GM19351 (cell line): ENCODE measurements around the gene RYR3.
"Not testable (repeated sequence)": the region's sequence is repeated elsewhere in the genome, so short reads cannot be mapped to it uniquely, and the experiment has no call there.

Experiments used
- ATAC-seq: cut with Tn5 transposase; IDR thresholded peaks from one replicate; pipeline ENCODE4 v1.9.1; 2021; ENCODE audit warnings: mild to moderate bottlenecking, moderate library complexity; ENCODE audit not compliant: unreplicated experiment

Gene RYR3

DNA sequence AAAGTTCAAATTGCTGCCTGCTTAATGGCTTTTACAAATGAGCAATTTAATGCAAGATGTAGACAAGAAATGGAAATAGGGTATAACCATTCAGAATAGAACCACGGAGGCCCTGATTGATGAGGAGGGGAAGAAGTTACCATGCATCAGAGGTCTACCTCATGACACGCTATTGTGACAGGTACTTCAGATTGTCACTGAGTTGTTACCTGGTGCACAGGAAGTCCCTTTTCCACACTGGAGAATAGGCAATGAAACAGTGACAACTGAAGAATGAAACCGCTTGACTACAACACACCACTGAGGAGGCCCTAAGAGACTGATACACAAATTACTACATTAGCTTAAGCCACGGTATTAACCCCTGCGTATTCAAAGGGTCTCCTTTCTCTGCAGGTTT is 251.2 kb downstream of the RYR3 start:
- no peak for ATAC-seq

DNA sequence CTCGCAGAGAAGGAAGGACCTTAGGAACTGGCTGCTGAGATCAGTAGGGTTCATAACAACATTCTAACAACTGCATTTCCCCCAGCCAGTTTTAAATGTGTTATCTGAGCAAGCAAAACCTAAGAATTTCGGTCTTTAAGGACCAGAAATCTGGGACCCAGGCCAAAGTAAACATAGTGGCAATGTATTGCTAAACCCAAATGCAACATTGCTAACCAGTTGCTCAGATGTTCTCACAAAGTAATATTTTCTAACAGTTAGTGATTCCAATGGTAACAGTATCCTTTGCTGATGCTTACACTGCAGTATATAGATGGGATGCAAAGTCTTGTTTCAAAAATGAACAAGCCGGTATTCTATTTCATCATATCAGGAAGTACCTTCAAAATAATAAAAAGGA is 254.3 kb downstream of the RYR3 start:
- ATAC-seq: no peak

DNA sequence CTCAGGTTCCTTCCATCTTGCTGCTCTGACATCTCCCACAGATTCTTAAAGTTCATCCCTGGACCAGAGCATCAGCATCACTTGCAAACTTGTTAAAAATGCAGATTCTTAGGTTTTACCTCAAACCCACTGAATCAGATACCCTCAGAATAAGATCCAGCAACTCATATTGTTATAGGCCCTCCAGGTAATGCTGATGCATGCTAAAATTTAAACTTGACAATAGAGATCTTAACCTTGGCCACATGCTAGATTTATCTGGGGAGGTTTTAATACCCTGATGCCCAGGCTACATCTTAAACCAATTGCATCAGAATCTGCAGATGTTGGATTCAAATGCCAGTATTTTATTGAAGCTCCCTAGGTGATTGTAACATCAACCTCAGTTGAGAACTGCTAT is 256.9 kb downstream of the RYR3 start:
- no peak for ATAC-seq

DNA sequence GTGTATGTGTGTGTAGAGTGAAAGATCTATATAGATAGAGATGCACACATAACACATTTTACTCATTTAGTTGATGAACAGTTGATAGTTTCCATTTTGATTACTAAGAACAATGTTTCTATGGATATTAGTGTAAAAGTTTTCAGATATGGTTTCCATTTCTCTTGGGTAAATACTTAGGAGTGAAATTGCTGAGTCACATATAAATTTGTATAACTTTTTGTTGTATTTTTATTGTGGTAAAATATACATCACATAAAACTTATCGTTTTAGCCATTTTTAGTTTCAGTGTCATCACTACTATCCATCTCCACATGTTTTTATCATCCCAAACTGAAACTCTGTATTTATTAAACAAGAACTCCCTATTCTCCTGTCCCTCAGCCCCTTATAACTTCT is 258.3 kb downstream of the RYR3 start:
- no peak for ATAC-seq

DNA sequence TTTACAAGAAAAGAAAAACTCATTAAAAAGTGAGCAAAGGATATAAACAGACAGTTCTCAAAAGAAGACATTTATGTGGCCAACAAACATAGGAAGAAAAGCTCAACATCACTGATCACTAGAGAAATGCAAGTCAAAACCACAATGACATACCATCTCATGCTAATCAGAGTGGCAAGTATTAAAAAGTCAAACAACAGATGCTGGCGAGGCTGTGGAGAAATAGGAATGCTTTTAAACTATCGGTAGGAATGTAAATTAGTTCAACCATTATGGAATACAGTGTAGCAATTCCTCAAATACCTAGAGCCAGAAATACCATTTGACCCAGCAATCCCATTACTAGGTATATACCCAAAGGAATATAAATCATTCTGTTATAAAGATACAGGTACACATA is 267.1 kb downstream of the RYR3 start:
- ATAC-seq: not testable (repeated sequence)

DNA sequence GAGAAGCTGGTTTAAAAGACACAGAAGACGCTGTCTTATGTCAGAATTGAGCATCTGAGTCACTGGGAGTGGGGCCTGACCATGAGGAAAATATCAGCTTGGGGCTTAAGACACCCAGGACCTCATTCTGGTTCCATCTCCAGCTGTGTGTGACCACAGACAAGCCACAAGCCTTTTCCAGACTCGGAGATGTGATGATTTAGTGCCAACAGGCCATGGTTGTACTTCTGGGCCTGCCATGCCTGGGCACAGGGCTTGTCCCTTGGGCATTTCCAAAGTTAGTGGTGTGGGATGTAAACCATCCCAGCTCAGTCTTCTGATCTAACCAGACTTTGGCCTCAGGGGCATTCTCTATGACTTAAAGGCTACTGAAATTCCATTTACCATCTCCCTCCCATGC is 269.8 kb downstream of the RYR3 start:
- no peak for ATAC-seq

DNA sequence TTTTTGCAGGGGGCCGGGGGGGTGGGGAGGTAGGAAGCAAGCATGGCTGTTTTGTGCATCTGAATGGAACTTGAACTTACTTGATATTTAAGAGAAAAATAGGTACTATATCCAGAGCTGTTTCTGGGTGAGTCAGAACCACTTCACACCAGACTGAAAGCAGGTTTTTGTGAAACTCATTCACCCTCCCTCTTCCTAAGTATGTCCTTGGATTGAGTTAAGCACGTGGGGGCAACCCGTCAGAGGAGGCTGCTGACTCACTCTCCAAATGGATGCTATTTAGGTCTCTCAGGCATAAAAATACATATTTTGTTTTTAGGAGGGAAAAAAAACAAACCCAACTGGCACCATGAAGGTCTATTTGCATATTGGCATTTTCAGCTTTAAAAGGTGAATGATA is 270.3 kb downstream of the RYR3 start:
- no peak for ATAC-seq

DNA sequence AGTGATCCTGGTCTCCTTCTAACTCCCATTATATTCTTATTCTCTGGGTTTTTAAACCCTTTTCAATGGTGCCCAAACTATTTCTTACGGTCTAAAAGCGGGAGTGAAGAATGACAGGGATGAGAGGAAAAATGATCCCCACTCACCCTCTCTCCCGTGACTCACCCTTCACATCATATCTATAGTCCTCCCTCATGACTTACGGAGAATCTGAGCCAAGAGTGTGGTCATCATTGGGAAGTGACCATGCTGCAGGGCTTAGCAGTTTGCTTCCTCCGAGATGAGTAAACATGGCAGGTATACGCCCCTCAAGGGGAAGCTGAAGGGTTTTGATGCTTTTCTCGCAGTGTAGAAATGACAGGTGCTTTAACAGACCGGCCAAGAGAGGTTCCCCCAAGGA is 274.0 kb downstream of the RYR3 start:
- ATAC-seq: no peak

DNA sequence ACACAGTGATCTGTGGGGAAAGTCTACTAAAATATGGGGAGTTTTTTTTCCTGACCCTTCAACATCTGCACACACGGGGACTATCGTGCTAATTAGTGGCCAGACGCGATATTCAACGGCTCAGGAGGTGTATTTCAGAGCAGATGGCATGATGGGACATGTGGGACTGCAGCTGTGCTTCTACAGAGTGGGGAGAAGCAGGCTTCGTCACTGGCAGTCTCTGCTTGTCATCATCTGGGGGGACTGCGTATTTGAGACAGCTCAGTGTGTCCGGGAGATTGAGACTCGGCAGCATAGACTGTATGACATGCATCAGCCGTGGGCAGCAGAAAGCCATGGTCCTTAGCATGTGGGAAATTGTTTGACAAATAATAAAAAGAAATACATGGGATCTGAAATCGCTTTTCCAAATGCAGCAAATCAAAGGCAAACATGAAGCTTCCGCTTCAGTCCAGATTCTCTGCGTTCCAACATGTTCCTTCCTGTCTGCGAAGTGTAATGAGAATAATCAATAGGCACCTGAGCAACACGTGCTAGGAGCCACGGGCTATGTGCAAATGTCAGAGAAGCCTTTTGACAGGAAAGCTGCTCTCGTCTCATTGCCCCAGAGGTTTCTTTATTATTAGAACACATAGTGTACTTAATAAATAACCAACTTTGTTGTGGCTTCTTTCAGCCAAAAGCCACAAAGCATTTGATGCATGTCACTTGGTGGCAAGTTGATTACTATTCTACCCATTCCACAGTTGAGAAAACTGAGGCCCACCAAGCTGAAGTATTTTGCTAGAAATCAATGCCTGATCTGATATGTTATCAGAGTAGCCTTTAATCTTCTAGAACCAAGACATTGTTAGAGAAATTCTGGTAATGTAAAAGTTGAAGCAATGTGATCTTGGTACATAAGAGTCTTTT is 276.3 kb downstream of the RYR3 start:
- ATAC-seq: no peak

DNA sequence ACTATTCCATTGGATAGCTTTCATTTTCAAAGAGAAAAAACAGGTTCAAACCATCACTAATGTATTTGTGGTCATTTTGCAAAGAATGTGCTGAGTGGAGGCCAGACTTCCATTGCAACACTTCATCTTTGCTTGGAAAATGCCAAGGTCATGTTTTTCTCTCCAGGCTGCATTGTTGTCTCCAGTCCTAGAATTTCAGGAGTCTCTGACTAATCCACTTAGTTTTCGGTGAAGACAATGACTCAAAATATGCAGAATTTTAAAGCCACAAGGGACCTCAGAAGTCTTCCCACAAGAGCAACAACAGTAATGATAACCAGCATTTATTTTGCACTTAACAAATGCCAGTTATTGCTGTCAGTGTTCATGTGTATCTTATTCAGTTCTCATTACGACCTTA is 277.0 kb downstream of the RYR3 start:
- no peak for ATAC-seq

DNA sequence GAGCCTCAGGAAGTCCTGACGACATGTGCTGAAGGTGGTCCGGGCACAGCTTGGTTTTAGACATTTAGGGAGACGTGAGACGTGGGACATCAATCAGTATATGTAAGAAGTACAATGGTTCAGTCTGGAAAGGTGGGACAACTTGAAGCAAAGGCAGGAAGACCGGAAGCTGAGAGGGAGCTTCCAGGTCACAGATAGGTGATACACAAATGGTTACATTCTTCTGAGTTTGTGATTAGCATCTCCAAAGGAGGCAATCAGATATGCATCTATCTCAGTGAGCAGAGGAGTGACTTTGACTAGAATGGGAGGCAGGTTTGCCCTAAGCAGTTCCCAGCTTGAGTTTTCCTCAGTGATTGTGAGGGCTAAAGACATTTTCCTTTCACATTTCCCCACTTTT is 282.1 kb downstream of the RYR3 start:
- no peak for ATAC-seq

DNA sequence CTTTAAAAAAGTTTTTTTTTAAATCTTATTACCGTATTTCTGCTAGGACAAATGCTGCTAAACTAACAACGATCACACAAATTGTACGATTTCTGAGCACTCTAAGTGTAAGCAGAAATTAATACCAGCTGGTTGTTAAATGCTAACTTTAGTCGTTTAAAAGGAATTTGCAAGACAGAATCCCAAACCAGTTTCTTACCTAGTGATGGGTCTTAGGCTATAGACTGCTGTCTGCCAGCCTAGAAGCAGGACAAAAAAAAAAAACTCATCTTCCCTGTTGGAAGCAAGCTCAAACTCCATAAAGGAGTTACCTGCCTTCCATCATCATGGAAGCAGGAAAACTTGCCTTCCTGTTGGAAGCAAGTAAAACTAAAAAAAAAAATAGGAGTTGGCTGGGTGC is 287.6 kb downstream of the RYR3 start:
- ATAC-seq: not testable (repeated sequence)

DNA sequence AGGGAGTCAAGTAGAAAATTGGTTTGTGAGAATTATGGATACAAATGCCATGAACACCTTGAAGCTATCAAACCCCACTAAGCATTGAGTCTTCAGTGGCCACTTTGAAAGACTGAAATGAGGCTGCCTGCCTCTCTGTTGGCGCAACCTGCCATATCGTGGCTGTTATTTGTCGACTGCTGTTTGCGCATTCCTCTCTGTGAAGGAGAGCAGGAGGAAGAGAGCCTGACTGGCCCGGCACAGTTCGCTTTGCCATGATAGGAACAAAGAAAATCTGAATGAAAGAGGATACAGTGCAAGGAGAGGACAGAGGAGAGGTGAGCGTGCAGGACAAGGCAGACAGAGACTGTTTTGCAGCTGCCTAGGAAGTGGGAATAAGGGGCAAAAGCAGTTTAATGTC is 289.4 kb downstream of the RYR3 start:
- ATAC-seq: no peak

DNA sequence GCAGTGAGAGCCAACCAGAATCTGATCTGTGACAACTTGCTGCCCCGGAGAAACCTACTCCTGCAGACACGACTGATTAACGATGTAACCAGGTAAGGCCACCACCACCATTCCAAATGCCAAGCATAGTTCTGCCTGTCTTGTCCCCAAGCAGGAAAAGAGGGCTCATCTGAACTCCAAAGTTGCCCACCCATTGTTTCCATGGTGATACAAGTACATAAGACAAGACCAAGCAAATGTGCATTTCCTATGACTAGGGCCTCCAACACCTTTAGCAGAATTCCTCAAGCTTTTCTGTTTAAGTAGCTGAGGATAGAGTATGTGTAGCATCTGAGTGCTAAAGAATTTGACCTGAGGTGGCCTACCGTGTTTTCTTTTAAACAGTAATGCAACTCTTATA is 290.7 kb downstream of the RYR3 start:
- no peak for ATAC-seq

DNA sequence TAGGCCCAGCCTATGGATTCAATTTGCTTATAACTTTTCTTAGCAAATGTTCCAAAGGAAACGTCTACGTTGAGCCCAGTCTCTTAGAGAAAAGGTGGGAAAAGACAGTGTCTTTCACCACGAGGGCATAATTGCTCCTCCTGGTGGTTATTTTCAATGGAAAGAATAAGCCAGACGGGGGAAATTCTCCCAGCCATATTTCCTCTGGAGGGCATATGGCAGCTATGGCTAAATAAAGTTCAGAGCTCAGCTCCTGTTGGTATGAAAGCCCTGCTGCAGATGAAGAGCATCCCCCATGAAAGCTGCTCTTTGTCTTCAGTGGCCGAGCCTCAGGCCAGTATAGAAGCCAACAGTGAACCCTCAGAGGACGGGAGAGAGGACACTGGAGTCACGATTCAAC is 297.9 kb downstream of the RYR3 start:
- no peak for ATAC-seq

DNA sequence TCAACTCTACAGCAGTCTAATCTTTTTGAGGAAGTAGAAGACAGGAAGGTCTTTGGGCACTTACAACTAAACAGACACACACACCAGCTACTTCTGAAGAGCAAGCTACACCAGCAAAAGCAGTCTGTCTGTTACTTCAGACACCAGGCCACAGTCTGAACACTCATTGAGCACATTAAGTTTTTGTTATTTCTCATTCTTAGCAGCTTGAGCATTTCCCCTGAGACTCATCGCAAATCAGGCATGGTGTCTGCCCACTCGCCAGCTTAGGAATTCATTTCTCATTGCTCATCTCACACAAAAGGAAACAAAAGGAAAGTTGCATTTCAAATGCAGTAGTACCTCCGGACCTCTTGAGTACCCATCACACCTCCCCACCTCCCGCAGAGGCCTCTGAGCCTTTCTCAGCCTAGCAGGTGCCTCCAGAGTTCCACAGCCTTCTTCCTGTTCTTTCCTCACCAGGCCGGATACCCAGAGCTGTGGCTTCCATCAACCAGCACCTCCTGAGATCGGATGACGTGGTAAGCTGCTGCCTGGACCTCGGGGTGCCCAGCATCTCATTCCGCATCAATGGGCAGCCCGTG is 302.0 kb downstream of the RYR3 start:
- ATAC-seq: no peak

DNA sequence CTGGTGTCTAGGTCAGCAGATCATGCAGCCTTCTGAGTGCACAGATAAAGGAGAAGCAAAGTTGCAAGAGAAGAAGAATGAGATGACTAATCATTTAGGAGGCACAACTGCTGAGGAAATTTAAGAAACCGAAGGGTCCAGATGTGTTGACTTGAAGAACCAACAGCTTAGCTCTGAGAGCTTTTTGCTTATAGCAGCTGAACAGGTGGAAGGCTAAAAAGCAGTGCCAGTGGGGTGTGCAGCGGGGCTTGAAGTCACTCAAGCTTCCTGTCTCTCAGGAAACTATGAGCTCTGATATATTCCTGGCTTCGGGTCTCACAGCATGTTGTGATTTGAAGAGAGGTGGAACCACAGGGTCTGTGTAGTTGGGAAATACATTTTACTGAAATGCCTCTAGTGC is 305.7 kb downstream of the RYR3 start:
- ATAC-seq: no peak

DNA sequence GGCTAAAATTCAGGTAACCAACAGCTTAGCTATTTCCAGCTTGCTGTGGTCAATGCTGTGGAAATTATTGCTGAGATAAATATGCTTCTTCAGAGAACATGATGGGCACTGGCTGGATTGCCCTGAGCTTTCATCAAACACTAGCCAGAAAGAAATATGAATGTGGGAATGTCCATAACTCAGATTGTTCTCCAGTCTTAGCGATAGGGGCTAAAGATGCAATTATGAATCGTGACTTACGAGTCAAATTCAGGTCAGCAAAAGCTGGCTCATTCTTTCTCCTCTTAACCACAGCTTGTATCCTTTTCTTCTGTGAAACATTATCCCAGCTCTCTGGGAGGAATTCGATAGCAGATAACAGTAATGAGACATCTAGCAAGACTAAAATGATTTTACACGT is 307.6 kb downstream of the RYR3 start:
- no peak for ATAC-seq

DNA sequence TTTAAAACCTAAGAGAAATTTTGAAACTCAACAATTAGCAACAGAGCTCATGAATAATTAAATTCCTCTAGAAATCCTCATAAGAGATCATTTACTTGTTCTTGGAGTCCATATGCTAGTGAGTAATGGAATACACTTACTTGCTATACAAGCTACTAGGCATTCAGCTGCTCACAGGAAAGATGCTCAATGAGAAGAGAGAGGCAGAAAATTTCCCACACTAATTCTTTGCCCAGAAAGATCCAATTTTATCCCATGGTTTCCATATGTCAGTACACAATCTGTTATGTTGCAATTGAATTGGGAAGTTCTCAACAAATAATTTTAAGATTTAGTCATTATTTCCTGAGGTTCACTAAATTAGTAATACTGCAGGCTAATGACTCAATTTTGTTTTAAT is 310.4 kb downstream of the RYR3 start:
- ATAC-seq: no peak

DNA sequence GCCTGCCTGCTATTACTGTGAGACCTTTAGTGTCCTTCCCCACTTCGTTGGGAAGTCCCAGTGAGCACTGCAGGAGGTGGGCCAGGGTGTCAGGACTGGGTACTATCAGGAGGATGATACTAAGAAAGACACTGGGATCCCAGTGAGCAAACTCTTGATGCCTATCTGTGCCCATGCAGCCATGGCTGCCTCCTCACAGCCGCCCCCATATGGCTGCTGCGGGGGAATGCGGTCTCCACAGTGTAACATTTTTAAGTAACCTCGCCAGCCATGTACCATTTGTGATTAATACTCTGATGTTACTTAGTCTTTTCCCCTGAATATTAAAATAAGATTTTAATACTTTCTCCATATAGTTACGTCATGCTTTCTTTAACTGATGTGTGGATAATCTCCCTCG is 312.2 kb downstream of the RYR3 start:
- ATAC-seq: no peak

DNA sequence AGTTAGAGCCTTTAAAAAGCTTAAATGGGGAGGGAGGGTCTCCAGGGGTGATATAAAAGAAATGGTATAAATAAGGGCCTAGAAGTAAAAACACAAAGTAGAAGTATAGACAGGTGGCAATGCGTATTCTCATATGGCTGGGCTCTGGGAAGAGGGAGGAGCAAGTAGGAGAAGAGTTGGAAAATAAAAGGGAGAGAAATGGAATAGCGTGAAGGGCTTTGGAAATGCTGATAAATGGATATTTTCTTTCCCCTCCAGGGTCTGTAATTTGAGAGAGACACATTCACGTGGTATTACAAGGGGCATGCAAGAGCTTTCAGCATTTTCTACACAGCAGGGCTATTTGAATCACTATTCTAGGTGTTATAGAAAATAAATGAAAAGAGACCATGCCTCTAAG is 313.7 kb downstream of the RYR3 start:
- no peak for ATAC-seq

DNA sequence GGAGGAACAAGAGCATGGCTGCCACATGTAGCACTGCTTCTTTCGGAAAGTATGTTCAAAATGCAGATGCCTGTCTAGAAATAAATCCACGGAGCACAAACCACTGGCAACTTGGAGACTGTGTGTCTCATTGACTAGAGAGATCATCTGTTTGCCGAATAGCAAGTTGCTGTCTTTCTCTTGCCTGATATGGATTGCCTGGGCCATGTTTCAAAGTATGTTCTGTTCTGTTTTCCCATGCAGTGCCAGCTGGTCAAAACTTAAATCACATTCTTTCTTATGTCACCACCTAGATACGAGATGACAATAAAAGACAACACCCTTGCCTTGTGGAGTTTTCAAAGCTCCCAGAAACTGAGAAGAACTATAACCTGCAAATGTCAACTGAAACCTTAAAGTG is 318.9 kb downstream of the RYR3 start:
- ATAC-seq: no peak

DNA sequence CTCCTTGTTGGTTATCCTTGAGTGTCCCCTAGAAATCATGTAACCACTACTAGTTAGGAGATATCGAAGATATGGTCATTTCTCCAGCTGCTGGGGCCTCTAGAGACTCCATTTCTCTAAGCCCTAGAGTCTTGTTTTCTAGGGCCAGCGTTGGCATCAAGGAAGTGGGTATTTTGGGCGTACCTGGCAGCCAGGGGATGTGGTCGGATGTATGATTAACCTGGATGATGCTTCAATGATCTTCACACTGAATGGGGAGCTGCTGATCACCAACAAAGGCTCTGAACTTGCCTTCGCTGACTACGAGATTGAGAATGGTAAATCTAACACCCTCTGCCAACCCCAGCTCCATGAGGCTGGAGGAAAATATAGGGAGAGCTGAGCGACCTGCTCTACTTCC is 325.5 kb downstream of the RYR3 start:
- ATAC-seq: no peak
